ENCODE results near the gene CEP72.

CEP72 gene

GRCh38 chr5:635306-636055 lies 23.3 kb downstream of the CEP72 start:
- in situ Hi-C loops (cut with MboI; ENCODE audit: low sequenced_read_pairs) = no loop called here

- in situ Hi-C loops (cut with MboI; ENCODE audit: low sequenced_read_pairs) = no loop called here
Observed at GRCh38 chr5:636951-637350, 24.8 kb downstream of the CEP72 start.

- in situ Hi-C loops (cut with MboI; ENCODE audit: low sequenced_read_pairs) = no loop called here
Observed at GRCh38 chr5:637581-638450, 25.7 kb downstream of the CEP72 start.

- in situ Hi-C loops (cut with MboI; ENCODE audit: low sequenced_read_pairs) = no loop called here
Observed at GRCh38 chr5:638501-639252, 26.5 kb downstream of the CEP72 start.

- in situ Hi-C loops (cut with MboI; ENCODE audit: low sequenced_read_pairs) = no loop called here
Observed at GRCh38 chr5:639253-639530, 27.1 kb downstream of the CEP72 start.

- in situ Hi-C loops (cut with MboI; ENCODE audit: low sequenced_read_pairs) = no loop called here
Observed at GRCh38 chr5:639584-640213, 27.6 kb downstream of the CEP72 start.

GRCh38 chr5:640461-641330 lies 28.6 kb downstream of the CEP72 start:
- in situ Hi-C loops (cut with MboI; ENCODE audit: low sequenced_read_pairs) = no loop called here

- in situ Hi-C loops (cut with MboI; ENCODE audit: low sequenced_read_pairs) = no loop called here
Observed at GRCh38 chr5:641331-641765, 29.2 kb downstream of the CEP72 start.

GRCh38 chr5:642481-642880 lies 30.3 kb downstream of the CEP72 start:
- in situ Hi-C loops (cut with MboI; ENCODE audit: low sequenced_read_pairs) = no loop called here

GRCh38 chr5:643351-643801 lies 31.2 kb downstream of the CEP72 start:
- in situ Hi-C loops (cut with MboI; ENCODE audit: low sequenced_read_pairs) = no loop called here

GRCh38 chr5:643811-644271 lies 31.7 kb downstream of the CEP72 start:
- in situ Hi-C loops (cut with MboI; ENCODE audit: low sequenced_read_pairs) = no loop called here

- in situ Hi-C loops (cut with MboI; ENCODE audit: low sequenced_read_pairs) = no loop called here
Observed at GRCh38 chr5:644509-644908, 32.4 kb downstream of the CEP72 start.

GRCh38 chr5:644971-645370 lies 32.8 kb downstream of the CEP72 start:
- in situ Hi-C loops (cut with MboI; ENCODE audit: low sequenced_read_pairs) = no loop called here

- in situ Hi-C loops (cut with MboI; ENCODE audit: low sequenced_read_pairs) = no loop called here
Observed at GRCh38 chr5:645421-645820, 33.3 kb downstream of the CEP72 start.

GRCh38 chr5:646396-647201 lies 34.5 kb downstream of the CEP72 start:
- in situ Hi-C loops (cut with MboI; ENCODE audit: low sequenced_read_pairs) = no loop called here

- in situ Hi-C loops (cut with MboI; ENCODE audit: low sequenced_read_pairs) = no loop called here
Observed at GRCh38 chr5:647311-647710, 35.2 kb downstream of the CEP72 start.

GRCh38 chr5:647727-648126 lies 35.6 kb downstream of the CEP72 start:
- in situ Hi-C loops (cut with MboI; ENCODE audit: low sequenced_read_pairs) = no loop called here

GRCh38 chr5:651296-652022 lies 39.3 kb downstream of the CEP72 start:
- in situ Hi-C loops (cut with MboI; ENCODE audit: low sequenced_read_pairs) = no loop called here

Measured in HL-60/S4 treated with retinoic acid at 250 ng/mL for 4 days and 3 days (cell line).